Panc1 (cell line): ENCODE data around the gene SERTM2. TPM values are rescaled to one million over a fixed set of nuclear protein-coding genes. Genes with fewer than 3 reads are reported as not detected.

Source experiments
- ATAC-seq: fragments of 200-7000 bp; cut with Tn5 transposase; 2 replicates; pipeline ENCODE4 v1.9.1; 2020; ENCODE audit warnings: mild to moderate bottlenecking, moderate library complexity
- BruUV-seq: library from RNA; stranded (reverse); fragments of 400-500 nt; replicated peaks from 2 replicates; lab custom pipeline; 2021; lab: Mats Ljungman, UMichigan
- CTCF ChIA-PET: fragments of 300-600 bp; sonication (Branson Sonifier 250); formaldehyde crosslinking; loops from one replicate; lab custom pipeline; 2022; ENCODE audit warnings: antibody characterized with exemption; lab: Charles Lee
- POLR2A ChIA-PET: fragments of 300-600 bp; sonication (Branson Sonifier 250); formaldehyde crosslinking; loops from one replicate; lab custom pipeline; 2022; ENCODE audit warnings: antibody characterized with exemption; lab: Charles Lee
- DNase-seq: peaks from one replicate; pipeline ENCODE4 v3.0.0-alpha.2; 2010; ENCODE audit warnings: low read depth, low spot score
- H3K27ac ChIP-seq: 2 replicates; pipeline ENCODE4 v1.5.1; 2011; ENCODE audit warnings: mild to moderate bottlenecking, low read length, inconsistent platforms
- H3K27me3 ChIP-seq: fragments of 200-500 bp; sonication (Bioruptor generic); 2 replicates; pipeline ENCODE4 v1.6.0; 2014; ENCODE audit warnings: low read length, inconsistent platforms; ENCODE audit not compliant: control insufficient read depth, insufficient read depth
- H3K36me3 ChIP-seq: fragments of 200-500 bp; sonication (Bioruptor generic); 2 replicates; pipeline ENCODE4 v1.5.1; 2014; ENCODE audit warnings: inconsistent platforms, mild to moderate bottlenecking, low read length, moderate library complexity; ENCODE audit not compliant: control insufficient read depth, insufficient read depth
- H3K4me1 ChIP-seq: 2 replicates; pipeline ENCODE4 v1.5.1; 2011; ENCODE audit warnings: inconsistent platforms, mild to moderate bottlenecking, low read length, moderate library complexity; ENCODE audit not compliant: control insufficient read depth, insufficient read depth
- H3K4me3 ChIP-seq, 2 experiments: 2 replicates each; pipeline ENCODE4 v1.5.1; 2011 to 2012; ENCODE audit warnings: low read depth in 2 of 2, low read length in 2 of 2, mild to moderate bottlenecking in 2 of 2, inconsistent platforms in 1 of 2, moderate library complexity in 1 of 2
- H3K9me3 ChIP-seq: fragments of 200-500 bp; sonication (Bioruptor generic); 2 replicates; pipeline ENCODE4 v1.5.1; 2014; ENCODE audit warnings: low read depth, mild to moderate bottlenecking, inconsistent platforms, low read length, moderate library complexity; ENCODE audit not compliant: control insufficient read depth, insufficient read depth
- POLR2AphosphoS5 ChIP-seq: IDR thresholded peaks from 2 replicates; pipeline ENCODE4 v1.6.1; 2012; ENCODE audit warnings: mild to moderate bottlenecking, low read depth, low read length, moderate library complexity
- SIN3A ChIP-seq: IDR thresholded peaks from 2 replicates; pipeline ENCODE4 v1.6.1; 2012; ENCODE audit warnings: low read depth, mild to moderate bottlenecking, low read length, moderate library complexity, borderline replicate concordance; ENCODE audit not compliant: insufficient read depth
- TCF7L2 ChIP-seq: IDR thresholded peaks from 2 replicates; pipeline ENCODE4 v1.6.1; 2011; ENCODE audit warnings: mild to moderate bottlenecking, low read depth, low read length, inconsistent platforms
- in situ Hi-C: cut with HindIII; loops from 2 replicates; pipeline ENCODE4 v1.10.0; 2016; ENCODE audit warnings: low sequenced_read_pairs, low pct_unique_long_range_greater_than_20kb
- intact Hi-C: fragments of 100-400 bp; cut with micrococcal nuclease; formaldehyde crosslinking; loops from one replicate; pipeline ENCODE4 v1.10.0; 2022; ENCODE audit not compliant: unreplicated experiment
- total RNA-seq: library from RNA; stranded (reverse); gene quantifications from one replicate; pipeline ENCODE4 v1.2.1, GENCODE V29; 2021; ENCODE audit not compliant: unreplicated experiment
- TF ChIP-seq, protein P1 (sequence below), 2 experiments: IDR thresholded peaks; 2 replicates each; pipeline ENCODE4 v1.6.1; 2011 to 2012; ENCODE audit warnings: low read depth in 2 of 2, control low read depth in 1 of 2, low read length in 1 of 2, mild to moderate bottlenecking in 1 of 2, moderate library complexity in 1 of 2; ENCODE audit not compliant: insufficient read depth in 1 of 2
- TF ChIP-seq, protein P2 (sequence below): fragments of 450-650 bp; IDR thresholded peaks from 2 replicates; pipeline ENCODE4 v1.5.1; 2017; ENCODE audit warnings: mild to moderate bottlenecking

Gene SERTM2
- total RNA-seq, 1 experiment from 2014 or later: not detected

DNA sequence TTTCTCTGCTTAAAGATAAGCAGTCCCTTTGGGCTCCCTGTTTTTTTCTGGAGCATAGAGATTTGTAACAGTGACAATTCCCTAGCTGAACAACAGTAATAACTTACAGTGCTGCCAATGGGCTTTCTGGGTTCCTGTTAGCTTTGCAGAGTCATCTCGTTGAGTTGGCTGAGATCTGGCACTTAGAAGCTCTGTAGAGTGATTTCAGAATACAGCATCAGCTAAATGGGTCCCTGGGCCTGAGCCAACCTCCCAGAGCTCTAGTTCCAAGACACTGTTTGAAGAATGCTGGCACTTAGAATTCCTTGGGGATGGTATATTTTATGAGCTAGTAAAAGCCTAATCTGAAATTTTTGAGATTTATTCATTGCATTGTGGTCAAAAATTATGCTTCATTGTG lies 43.5 kb upstream of the SERTM2 start:
- intact Hi-C loops: no loop called here
- CTCF ChIA-PET: no interaction called here
- Histone ChIP-seq H3K4me1 (no peaks in the 10 kb centered on the region), H3K27me3 (no peaks in the 10 kb centered on the region), H3K36me3 (no peaks in the 10 kb centered on the region), H3K4me3 (no peak overlapping the region), H3K27ac (no peak overlapping the region), H3K9me3 (no peaks in the 10 kb centered on the region)
- no peak for ATAC-seq
- in situ Hi-C loops: no loop called here
- BruUV-seq: no TSS peak
- no peak for DNase-seq
- TF ChIP-seq, protein P1, sequence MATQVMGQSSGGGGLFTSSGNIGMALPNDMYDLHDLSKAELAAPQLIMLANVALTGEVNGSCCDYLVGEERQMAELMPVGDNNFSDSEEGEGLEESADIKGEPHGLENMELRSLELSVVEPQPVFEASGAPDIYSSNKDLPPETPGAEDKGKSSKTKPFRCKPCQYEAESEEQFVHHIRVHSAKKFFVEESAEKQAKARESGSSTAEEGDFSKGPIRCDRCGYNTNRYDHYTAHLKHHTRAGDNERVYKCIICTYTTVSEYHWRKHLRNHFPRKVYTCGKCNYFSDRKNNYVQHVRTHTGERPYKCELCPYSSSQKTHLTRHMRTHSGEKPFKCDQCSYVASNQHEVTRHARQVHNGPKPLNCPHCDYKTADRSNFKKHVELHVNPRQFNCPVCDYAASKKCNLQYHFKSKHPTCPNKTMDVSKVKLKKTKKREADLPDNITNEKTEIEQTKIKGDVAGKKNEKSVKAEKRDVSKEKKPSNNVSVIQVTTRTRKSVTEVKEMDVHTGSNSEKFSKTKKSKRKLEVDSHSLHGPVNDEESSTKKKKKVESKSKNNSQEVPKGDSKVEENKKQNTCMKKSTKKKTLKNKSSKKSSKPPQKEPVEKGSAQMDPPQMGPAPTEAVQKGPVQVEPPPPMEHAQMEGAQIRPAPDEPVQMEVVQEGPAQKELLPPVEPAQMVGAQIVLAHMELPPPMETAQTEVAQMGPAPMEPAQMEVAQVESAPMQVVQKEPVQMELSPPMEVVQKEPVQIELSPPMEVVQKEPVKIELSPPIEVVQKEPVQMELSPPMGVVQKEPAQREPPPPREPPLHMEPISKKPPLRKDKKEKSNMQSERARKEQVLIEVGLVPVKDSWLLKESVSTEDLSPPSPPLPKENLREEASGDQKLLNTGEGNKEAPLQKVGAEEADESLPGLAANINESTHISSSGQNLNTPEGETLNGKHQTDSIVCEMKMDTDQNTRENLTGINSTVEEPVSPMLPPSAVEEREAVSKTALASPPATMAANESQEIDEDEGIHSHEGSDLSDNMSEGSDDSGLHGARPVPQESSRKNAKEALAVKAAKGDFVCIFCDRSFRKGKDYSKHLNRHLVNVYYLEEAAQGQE (IDR thresholded peaks at IDR 0.05; ENCODE audit: insufficient read depth in 1 of 2, low read depth in 2 of 2, low read length in 1 of 2): no peak
- no peak for TF ChIP-seq TCF7L2
- TF ChIP-seq POLR2AphosphoS5: no peak
- no peak for TF ChIP-seq SIN3A
- TF ChIP-seq, protein P2, sequence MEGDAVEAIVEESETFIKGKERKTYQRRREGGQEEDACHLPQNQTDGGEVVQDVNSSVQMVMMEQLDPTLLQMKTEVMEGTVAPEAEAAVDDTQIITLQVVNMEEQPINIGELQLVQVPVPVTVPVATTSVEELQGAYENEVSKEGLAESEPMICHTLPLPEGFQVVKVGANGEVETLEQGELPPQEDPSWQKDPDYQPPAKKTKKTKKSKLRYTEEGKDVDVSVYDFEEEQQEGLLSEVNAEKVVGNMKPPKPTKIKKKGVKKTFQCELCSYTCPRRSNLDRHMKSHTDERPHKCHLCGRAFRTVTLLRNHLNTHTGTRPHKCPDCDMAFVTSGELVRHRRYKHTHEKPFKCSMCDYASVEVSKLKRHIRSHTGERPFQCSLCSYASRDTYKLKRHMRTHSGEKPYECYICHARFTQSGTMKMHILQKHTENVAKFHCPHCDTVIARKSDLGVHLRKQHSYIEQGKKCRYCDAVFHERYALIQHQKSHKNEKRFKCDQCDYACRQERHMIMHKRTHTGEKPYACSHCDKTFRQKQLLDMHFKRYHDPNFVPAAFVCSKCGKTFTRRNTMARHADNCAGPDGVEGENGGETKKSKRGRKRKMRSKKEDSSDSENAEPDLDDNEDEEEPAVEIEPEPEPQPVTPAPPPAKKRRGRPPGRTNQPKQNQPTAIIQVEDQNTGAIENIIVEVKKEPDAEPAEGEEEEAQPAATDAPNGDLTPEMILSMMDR: no peak
- POLR2A ChIA-PET: no interaction called here

DNA sequence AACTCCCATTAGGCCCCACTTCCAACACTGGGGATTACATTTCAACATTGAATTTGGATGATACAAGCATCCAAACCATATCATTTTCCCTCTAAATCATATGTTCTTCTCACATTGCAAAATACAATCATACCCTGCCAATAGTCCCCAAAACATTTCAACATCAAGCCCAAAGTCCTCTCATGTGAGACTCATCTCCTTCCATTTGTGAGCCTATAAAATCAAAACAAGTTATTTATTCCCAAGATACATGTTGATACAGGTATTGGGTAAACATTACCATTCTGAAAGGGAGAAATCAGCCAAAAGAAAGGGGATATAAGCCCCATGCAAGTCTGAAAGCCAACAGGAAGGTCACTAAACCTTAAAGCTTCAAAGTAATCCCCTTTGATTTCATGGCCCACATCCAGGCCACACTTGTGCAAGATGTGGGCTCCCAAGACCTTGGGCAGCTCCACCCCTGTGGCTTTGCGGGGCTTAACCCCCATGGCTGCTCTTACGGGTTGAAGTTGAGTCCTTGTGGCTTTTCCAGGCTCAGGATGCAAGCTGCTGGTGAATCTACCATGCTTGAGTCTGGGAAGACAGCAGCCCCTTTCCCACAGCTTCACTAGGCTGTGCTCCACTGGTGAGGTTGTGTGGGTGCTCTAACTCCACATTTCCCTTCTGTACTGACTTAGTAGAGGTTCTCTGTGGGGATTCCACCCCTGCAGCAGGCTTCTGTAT lies 40.6 kb upstream of the SERTM2 start:
- no peak for ATAC-seq
- CTCF ChIA-PET: interaction anchor here (0.7 kb wide), 1 partner anchor 253 kb away, joined by 5 read pairs; no protein-coding TSS in a partner anchor

More for the DNA sequence above, 40.6 kb upstream of the SERTM2 start:
- H3K9me3 ChIP-seq: no peaks in the 10 kb centered on the region
- no TSS peak for BruUV-seq
- DNase-seq: no peak
- intact Hi-C loops (no loop called here), in situ Hi-C loops (no loop called here)
- no peaks in the 10 kb centered on the region for H3K36me3 ChIP-seq
- H3K4me3 ChIP-seq: no peak overlapping the region
- POLR2A ChIA-PET: no interaction called here
- no peaks in the 10 kb centered on the region for H3K27me3 ChIP-seq
- H3K27ac ChIP-seq: no peak overlapping the region
- TF ChIP-seq, protein P1 (IDR thresholded peaks at IDR 0.05; ENCODE audit: insufficient read depth in 1 of 2, low read depth in 2 of 2, low read length in 1 of 2): no peak
- TF ChIP-seq POLR2AphosphoS5: no peak
- TF ChIP-seq, protein P2: no peak
- TF ChIP-seq SIN3A: no peak
- TF ChIP-seq TCF7L2: no peak
- no peaks in the 10 kb centered on the region for H3K4me1 ChIP-seq
